PC-3 (cell line): Measurements from ENCODE around the gene NHS. TPM values are rescaled to one million over a fixed set of nuclear protein-coding genes. Genes with fewer than 3 reads are reported as not detected.

Experiments
- ATAC-seq: fragments of 200-7000 bp; cut with Tn5 transposase; 2 replicates; pipeline ENCODE4 v1.9.1; 2020; ENCODE audit warnings: mild to moderate bottlenecking, moderate library complexity
- BruUV-seq: library from RNA; stranded (reverse); fragments of 400-500 nt; replicated peaks from 2 replicates; lab custom pipeline; 2021; lab: Mats Ljungman, UMichigan
- CTCF ChIA-PET: fragments of 300-600 bp; sonication (Branson Sonifier 250); formaldehyde crosslinking; loops from one replicate; lab custom pipeline; 2022; ENCODE audit warnings: antibody characterized with exemption; lab: Charles Lee
- POLR2A ChIA-PET: fragments of 300-600 bp; sonication (Branson Sonifier 250); formaldehyde crosslinking; loops from one replicate; lab custom pipeline; 2022; ENCODE audit warnings: antibody characterized with exemption; ENCODE audit not compliant: unreplicated experiment; lab: Charles Lee
- DNase-seq: peaks from one replicate; pipeline ENCODE4 v3.0.0-alpha.2; 2015
- H2AFZ ChIP-seq: fragments of 300-600 bp; sonication (generic); 2 replicates; pipeline ENCODE4 v1.6.0; 2016; ENCODE audit warnings: antibody characterized with exemption, low read length
- H3F3A ChIP-seq: fragments of 300-600 bp; sonication (generic); one replicate; pipeline ENCODE4 v1.6.0; 2017; ENCODE audit warnings: antibody characterized with exemption, low read length, control low read depth, mild to moderate bottlenecking; ENCODE audit not compliant: unreplicated experiment
- H3K27ac ChIP-seq: fragments of 300-600 bp; sonication (generic); 2 replicates; pipeline ENCODE4 v1.5.1; 2016; ENCODE audit warnings: mild to moderate bottlenecking, low read length
- H3K27me3 ChIP-seq: fragments of 300-600 bp; sonication (generic); 2 replicates; pipeline ENCODE4 v1.6.1; 2016; ENCODE audit warnings: low read length, mixed read lengths
- H3K36me3 ChIP-seq: fragments of 300-600 bp; sonication (generic); 2 replicates; pipeline ENCODE4 v1.6.1; 2016; ENCODE audit warnings: low read depth, mixed run types, low read length, mixed read lengths
- H3K4me1 ChIP-seq: fragments of 300-600 bp; sonication (generic); 2 replicates; pipeline ENCODE4 v1.5.1; 2016; ENCODE audit warnings: low read length; ENCODE audit not compliant: insufficient read depth
- H3K4me2 ChIP-seq: fragments of 300-600 bp; sonication (generic); 2 replicates; pipeline ENCODE4 v1.6.0; 2016; ENCODE audit warnings: low read length
- H3K4me3 ChIP-seq: fragments of 300-600 bp; sonication (generic); 2 replicates; pipeline ENCODE4 v1.5.1; 2016; ENCODE audit warnings: mild to moderate bottlenecking, low read length, mixed read lengths
- H3K79me2 ChIP-seq: fragments of 300-600 bp; sonication (generic); 2 replicates; pipeline ENCODE4 v1.6.1; 2017; ENCODE audit warnings: low read length, mixed read lengths
- H3K9ac ChIP-seq: fragments of 300-600 bp; sonication (generic); 2 replicates; pipeline ENCODE4 v1.6.0; 2016; ENCODE audit warnings: mild to moderate bottlenecking, low read length
- H3K9me2 ChIP-seq: fragments of 300-600 bp; sonication (generic); replicated peaks from 2 replicates; pipeline ENCODE4 v1.6.1; 2016; ENCODE audit warnings: mixed run types, low read length, mixed read lengths
- H3K9me3 ChIP-seq: fragments of 300-600 bp; sonication (generic); 2 replicates; pipeline ENCODE4 v1.6.1; 2016; ENCODE audit warnings: low read length, mixed read lengths
- H4K20me1 ChIP-seq: fragments of 300-600 bp; sonication (generic); 2 replicates; pipeline ENCODE4 v1.6.1; 2016; ENCODE audit warnings: low read length, mixed read lengths
- EZH2 ChIP-seq: fragments of 300-600 bp; sonication (generic); IDR thresholded peaks from one replicate; pipeline ENCODE4 v1.6.1; 2017; ENCODE audit warnings: antibody characterized with exemption, mild to moderate bottlenecking, low read length; ENCODE audit not compliant: unreplicated experiment
- EZH2phosphoT487 ChIP-seq: fragments of 300-600 bp; sonication (generic); IDR thresholded peaks from 2 replicates; pipeline ENCODE4 v1.6.1; 2018; ENCODE audit warnings: mild to moderate bottlenecking, antibody characterized with exemption, low read length, borderline replicate concordance
- intact Hi-C: fragments of 100-400 bp; cut with micrococcal nuclease; formaldehyde crosslinking; loops from 2 replicates; pipeline ENCODE4 v1.9.0; 2023
- total RNA-seq: library from RNA; depleted of rRNA; stranded (reverse); fragments of >200 nt; gene quantifications from 2 replicates; pipeline ENCODE4 v1.2.3, GENCODE V29; 2014
- TF ChIP-seq, protein P1 (sequence below): fragments of 300-600 bp; sonication (generic); conservative IDR thresholded peaks from 2 replicates; pipeline ENCODE4 v1.5.1; 2017; ENCODE audit warnings: antibody characterized with exemption, low read depth, mild to moderate bottlenecking, low read length

NHS gene
- total RNA-seq, 1 experiment from 2014 or later, result 4.9 TPM

DNA sequence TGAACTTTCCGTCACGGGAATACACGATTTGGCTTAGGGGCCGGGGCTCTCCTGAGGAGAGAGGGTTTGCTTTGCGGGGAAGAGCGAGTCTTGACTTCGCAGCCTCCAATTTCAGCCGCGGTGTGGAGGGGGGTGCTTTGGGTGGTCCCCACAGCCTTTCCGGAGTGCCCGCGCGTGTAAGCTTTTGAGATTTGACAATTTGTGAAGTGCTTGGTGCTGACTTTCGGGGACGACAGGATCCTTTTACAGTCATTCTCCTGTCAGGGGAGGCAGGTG is 362.6 kb downstream of the NHS start:
- H3K79me2 ChIP-seq, result peaks cover 52% of the 10 kb centered on the region
- intact Hi-C loops, result loop anchor here (5.0 to 10.0 kb wide), 3 partner anchors 35 to 617 kb away; partner anchors contain the start of gene SCML2

DNA sequence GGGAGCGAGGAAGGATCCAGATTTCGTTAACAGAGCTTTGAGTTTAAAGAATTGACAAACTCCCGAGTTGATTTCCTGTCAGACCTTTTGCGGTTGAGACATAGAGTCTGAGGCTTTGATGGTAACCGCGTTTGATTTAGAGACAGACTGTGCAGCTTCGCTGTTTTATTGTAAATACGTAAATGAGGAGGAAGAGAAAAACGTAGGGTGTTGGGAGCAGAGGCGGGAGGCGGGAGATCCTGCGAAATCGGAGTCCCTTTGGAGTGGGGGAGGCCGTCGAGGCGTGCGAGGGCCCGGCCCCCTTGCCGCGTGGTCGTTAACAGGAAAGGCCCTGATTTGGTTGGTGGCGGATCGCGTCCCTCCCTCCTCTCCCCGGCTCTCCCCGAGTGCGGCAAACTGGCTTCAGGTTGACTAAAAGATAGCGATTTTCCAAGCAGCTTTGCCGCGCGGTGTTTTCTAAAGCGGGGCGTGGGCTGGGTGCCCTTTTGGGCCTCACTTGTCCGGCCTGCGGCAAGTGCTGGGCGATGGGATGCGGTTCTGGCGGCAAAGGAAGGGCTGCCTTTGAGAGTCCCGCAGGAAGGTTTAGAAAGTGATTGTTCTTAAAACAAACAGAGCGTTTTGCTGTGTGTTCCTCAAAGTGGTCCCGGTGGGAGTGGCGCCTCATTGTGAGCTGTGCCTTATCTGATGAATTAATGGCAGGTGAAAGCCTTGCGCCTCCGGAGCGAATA is 363.1 kb downstream of the NHS start:
- no TSS peak for BruUV-seq
- CTCF ChIA-PET, result no interaction called here
- intact Hi-C loops, result loop anchor here (5.0 to 10.0 kb wide), 3 partner anchors 36 to 617 kb away; partner anchors contain the start of gene SCML2

More for the DNA sequence above, 362.6 kb downstream of the NHS start:
- H3F3A ChIP-seq, result no peaks in the 10 kb centered on the region
- no peaks in the 10 kb centered on the region for H3K9me2 ChIP-seq
- H3K27me3 ChIP-seq, result no peaks in the 10 kb centered on the region
- BruUV-seq, result TSS peak; percentile 72
- ATAC-seq, result no peak
- CTCF ChIA-PET, result no interaction called here
- peak overlapping the region; percentile 87 for H3K4me3 ChIP-seq
- POLR2A ChIA-PET, result interaction anchor here (0.6 kb wide), 1 partner anchor 8 kb away, joined by 3 read pairs; no protein-coding TSS in a partner anchor
- no peaks in the 10 kb centered on the region for H3K36me3 ChIP-seq
- peak overlapping the region; percentile 81 for H3K9ac ChIP-seq
- H3K4me1 ChIP-seq, result peaks cover 9% of the 10 kb centered on the region
- no peak for TF ChIP-seq EZH2
- no peak for TF ChIP-seq EZH2phosphoT487
- TF ChIP-seq, protein P1, sequence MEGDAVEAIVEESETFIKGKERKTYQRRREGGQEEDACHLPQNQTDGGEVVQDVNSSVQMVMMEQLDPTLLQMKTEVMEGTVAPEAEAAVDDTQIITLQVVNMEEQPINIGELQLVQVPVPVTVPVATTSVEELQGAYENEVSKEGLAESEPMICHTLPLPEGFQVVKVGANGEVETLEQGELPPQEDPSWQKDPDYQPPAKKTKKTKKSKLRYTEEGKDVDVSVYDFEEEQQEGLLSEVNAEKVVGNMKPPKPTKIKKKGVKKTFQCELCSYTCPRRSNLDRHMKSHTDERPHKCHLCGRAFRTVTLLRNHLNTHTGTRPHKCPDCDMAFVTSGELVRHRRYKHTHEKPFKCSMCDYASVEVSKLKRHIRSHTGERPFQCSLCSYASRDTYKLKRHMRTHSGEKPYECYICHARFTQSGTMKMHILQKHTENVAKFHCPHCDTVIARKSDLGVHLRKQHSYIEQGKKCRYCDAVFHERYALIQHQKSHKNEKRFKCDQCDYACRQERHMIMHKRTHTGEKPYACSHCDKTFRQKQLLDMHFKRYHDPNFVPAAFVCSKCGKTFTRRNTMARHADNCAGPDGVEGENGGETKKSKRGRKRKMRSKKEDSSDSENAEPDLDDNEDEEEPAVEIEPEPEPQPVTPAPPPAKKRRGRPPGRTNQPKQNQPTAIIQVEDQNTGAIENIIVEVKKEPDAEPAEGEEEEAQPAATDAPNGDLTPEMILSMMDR, result no peak
- DNase-seq, result no peak
- peak overlapping the region; percentile 87 for H3K4me2 ChIP-seq
- H2AFZ ChIP-seq, result peak overlapping the region; percentile 79
- peaks cover 14% of the 10 kb centered on the region; the same call in 1 of the 2 replicates for H4K20me1 ChIP-seq
- H3K27ac ChIP-seq, result peak overlapping the region; percentile 72
- no peaks in the 10 kb centered on the region for H3K9me3 ChIP-seq

More for the DNA sequence above, 363.1 kb downstream of the NHS start:
- Histone ChIP-seq H4K20me1 (peaks cover 19% of the 10 kb centered on the region; the same call in 1 of the 2 replicates), H3K9ac (peak overlapping the region; percentile 81), H3K27me3 (no peaks in the 10 kb centered on the region), H3K9me2 (no peaks in the 10 kb centered on the region), H2AFZ (peak overlapping the region; percentile 79), H3K4me3 (peak overlapping the region; percentile 87), H3K27ac (peak overlapping the region; percentile 72), H3K4me2 (peak overlapping the region; percentile 87), H3K79me2 (peaks cover 57% of the 10 kb centered on the region), H3F3A (no peaks in the 10 kb centered on the region), H3K9me3 (no peaks in the 10 kb centered on the region), H3K4me1 (peaks cover 14% of the 10 kb centered on the region), H3K36me3 (no peaks in the 10 kb centered on the region)
- ATAC-seq, result peak; percentile 25
- POLR2A ChIA-PET, result interaction anchor here (0.6 kb wide), 1 partner anchor 8 kb away, joined by 3 read pairs; no protein-coding TSS in a partner anchor
- TF ChIP-seq, protein P1, result no peak
- TF ChIP-seq EZH2 (no peak), EZH2phosphoT487 (no peak)
- peak; percentile 45 for DNase-seq
